HG03521 (cell line): Measurements from ENCODE around the gene NANS.
A peak's percentile ranks its signal among the peaks of the same experiment; 100 is the strongest.
"Not testable (repeated sequence)": the region's sequence is repeated elsewhere in the genome, so short reads cannot be mapped to it uniquely, and the experiment has no call there.

ENCODE experiments used
- ATAC-seq: cut with Tn5 transposase; IDR thresholded peaks from one replicate; pipeline ENCODE4 v1.9.1; 2021; ENCODE audit warnings: mild to moderate bottlenecking, moderate library complexity; ENCODE audit not compliant: unreplicated experiment

NANS gene

GRCh38 chr9:98056269-98057137 is at the start of gene NANS:
Gene NANS, plus strand, starts transcription at chr9:98056732. Its CDS starts 77 bp downstream, at chr9:98056809.
- ATAC-seq: peak; percentile 98

GRCh38 chr9:98007251-98007928 is 49.1 kb upstream of the NANS start:
- ATAC-seq: no peak

GRCh38 chr9:98008764-98009163 is 47.8 kb upstream of the NANS start:
- ATAC-seq: no peak

- ATAC-seq: no peak
Observed at GRCh38 chr9:98009437-98009836, 47.1 kb upstream of the NANS start.

DNA sequence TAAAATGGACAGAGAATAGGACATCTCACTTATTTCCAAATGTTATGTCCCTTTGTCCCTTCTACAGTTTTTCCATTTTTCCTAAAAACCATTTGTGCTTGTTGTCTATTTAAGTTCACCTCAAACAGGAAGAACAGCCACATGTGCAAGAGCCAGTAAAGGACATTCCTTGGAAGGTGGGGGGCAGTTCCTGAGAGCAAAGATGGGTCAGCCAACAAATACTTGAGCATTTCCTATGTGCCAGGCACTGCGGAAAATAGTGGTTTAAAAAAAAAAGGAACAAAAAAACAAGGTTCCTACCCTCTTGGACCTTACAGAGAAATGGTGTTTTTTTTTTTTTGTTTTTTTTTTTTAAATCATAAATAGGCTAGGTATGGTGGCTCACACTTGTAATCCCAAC is 46.6 kb upstream of the NANS start:
- no peak for ATAC-seq

DNA sequence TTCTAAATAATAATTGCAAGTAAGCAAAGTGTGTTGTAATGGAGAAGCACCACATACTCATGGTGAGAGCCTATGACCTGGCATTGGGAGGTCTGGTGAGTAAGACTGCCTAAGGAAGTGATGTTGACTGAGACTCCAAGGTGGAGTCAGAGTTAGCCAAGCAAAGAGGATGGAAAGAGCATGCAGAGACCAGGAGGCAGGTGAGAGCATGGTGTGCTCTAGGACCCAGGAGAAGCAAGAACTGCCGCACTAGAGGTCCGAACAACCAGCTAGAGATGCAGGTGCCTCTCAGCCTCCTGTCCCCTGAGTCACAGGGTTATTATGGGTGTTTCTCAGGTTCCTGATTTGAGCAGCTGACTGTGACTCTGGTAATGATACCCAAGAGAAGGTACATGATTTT is 46.1 kb upstream of the NANS start:
- ATAC-seq: peak; percentile 86

- ATAC-seq: no peak
Observed at GRCh38 chr9:98011122-98011521, 45.4 kb upstream of the NANS start.

GRCh38 chr9:98016137-98016680 is 40.3 kb upstream of the NANS start:
- no peak for ATAC-seq

- no peak for ATAC-seq
Observed at GRCh38 chr9:98017306-98017705, 39.2 kb upstream of the NANS start.

DNA sequence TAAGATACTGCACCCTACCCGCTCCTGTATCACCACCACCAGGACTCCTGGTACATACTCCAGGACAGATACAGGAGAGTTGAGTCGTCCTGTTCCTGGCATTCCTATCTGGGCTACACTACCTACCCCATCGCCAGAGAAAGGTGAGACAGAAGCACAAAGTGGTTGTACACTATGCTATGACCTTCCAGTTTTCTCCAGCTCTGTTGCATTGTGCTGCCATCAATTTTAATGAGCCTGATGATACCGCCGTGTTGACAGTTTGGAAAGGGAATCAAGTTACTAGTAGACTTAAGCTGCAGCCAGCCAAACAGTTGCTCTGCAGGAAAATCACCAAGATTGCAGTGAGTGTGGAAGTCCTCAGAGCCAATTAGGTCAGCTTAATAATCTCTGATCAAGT is 38.2 kb upstream of the NANS start:
- ATAC-seq: no peak

DNA sequence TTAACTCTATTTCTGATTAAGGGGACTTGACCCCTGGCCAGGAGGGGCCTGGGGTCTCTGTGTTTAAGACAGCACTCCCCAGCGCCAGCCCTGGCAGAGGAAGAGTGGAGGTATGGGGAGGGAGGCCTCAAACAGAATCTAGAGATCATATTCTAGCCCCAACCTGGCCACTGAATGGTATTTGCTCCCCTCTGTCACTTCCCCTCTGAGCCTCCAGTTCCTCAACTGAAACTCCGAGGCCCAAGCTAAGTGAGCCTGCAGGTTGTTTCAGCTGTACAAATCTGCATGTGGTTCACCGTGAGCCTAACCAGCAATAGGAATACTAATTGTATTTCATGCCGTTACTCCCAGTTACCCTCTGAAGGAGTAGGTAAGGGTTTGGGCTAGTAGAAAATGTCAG is 37.4 kb upstream of the NANS start:
- ATAC-seq: no peak

- ATAC-seq: not testable (repeated sequence)
Observed at GRCh38 chr9:98019869-98020268, 36.7 kb upstream of the NANS start.

GRCh38 chr9:98020476-98021145 is 35.9 kb upstream of the NANS start:
- ATAC-seq: no peak

DNA sequence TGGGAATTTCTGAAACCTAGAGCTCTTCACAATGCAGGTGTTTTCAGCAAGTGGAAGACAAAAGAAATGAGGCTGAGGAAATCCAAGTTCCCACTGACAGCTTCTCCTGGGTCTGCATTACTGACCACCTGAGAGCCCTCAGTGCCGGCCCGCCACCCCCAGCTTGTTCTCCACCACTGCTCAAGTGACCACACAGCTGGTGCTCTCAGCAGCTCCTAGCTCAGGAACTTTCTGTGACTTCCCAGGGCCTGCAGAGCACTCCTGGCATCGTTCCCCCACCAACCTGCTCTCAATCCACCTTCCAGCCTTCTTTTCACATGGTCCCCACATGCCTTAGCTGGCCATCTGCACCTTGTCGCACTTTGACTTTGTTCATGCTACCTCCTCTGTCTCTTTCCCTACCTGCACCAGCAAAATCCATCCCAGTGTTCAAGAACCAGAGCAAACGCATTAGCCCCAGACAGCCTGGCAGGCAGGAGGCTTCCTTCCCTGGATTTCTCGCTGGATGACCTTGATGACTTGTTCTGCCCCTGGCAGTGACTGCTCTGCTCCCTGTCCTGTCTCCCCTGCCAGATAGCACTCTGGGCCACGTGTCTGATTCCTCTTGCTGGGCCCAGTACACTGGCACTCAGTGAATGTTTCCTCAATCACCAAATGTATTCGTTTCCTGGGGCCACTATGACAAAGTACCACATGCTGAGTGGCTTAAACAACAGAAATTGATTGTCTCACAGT is 35.1 kb upstream of the NANS start:
- ATAC-seq: no peak

GRCh38 chr9:98022447-98022846 is 34.1 kb upstream of the NANS start:
- no peak for ATAC-seq

DNA sequence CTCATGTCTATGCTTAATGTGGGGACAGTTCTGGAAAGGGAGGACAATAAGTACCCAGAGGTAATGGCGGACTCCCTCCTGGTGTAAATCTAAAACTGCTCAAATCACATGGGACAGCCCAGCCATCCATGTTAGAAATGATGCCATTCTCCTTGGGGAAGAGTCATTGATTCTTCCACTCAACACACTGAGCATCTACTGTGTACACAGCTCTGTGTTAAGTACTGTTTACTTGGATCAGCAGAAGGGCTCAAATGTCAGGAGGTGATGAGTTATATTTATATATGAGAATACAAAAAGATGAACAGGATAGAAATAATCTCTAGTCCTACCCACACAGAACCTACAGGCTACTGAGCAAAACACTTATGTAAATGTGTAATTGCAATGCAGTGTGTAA is 31.8 kb upstream of the NANS start:
- no peak for ATAC-seq

- no peak for ATAC-seq
Observed at GRCh38 chr9:98031169-98031568, 25.4 kb upstream of the NANS start.

- ATAC-seq: no peak
Observed at GRCh38 chr9:98031935-98032334, 24.6 kb upstream of the NANS start.

DNA sequence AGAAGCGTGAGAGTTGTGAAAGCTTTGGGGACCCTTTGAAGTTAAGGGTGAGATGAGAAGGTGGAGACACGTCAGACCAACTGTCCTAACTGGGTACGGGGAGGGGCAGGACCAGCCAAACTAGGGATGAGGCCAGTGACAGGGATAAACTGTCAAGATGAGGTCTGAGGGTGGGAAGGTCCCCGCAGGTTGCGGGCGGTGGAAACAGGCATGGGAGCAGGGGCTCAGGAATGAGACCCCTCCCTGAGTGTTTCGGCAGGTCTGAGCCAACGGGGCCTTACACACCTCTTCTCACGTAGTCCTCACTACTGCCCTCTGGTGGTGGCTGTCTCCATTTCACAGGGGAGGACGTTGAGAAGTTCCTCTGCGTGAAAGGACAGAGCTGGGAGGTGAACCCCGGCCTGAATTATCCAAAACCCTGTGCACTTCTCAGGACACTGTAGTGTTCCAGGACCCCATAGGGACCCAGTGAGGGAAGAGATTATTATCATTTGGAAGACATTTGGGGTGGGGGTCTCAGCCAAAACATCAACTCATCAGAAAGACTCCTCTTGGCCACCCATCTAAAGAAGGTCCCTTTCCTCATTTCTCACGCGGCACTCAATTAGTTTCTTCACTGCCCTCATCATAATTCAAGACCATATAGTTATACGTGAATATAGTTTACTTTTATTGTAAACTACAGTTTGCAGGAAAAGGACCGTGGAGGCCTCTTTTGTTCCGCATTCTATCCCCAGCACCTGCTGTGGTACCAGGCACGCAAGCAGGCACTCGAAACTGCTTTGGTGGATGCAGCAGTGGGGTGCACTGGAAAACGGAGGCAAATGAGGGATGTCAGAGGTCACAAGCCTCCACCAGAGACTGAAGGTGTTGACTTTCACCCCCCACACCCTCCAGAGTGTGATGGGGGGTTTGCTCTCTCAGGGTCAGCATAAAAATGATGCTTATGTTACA is 21.7 kb upstream of the NANS start:
- no peak for ATAC-seq

GRCh38 chr9:98037357-98037756 is 19.2 kb upstream of the NANS start:
- no peak for ATAC-seq
